22Rv1 (cell line): ENCODE measurements around the gene CNTN1.

Experiments
- ZFX ChIP-seq: fragments of 450-650 bp; IDR thresholded peaks from 2 replicates; pipeline ENCODE4 v1.6.1; 2017; ENCODE audit warnings: antibody characterized with exemption, borderline replicate concordance
- TF ChIP-seq, protein P1 (sequence below): fragments of 450-650 bp; IDR thresholded peaks from 2 replicates; pipeline ENCODE4 v1.5.1; 2017; ENCODE audit warnings: mild to moderate bottlenecking

DNA sequence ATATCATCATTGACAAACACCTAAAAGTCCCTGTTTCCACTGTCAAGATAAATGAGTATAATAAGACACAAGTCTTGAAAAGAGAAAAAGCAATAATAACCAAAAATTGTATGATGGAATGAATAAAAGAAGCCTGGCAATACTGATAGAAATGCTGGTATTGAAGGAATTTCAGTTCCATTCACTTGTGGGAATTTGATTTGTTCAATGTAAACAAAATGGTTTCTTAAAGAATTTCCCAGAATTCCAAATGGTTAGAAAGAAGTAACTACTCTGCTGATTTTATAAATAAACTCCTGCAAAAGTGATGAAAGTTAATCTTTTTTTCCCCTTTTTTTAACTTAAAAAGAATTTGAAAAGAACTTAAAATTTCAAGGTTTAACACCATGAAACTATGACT, 366.0 kb downstream of the CNTN1 start:
- TF ChIP-seq, protein P1, sequence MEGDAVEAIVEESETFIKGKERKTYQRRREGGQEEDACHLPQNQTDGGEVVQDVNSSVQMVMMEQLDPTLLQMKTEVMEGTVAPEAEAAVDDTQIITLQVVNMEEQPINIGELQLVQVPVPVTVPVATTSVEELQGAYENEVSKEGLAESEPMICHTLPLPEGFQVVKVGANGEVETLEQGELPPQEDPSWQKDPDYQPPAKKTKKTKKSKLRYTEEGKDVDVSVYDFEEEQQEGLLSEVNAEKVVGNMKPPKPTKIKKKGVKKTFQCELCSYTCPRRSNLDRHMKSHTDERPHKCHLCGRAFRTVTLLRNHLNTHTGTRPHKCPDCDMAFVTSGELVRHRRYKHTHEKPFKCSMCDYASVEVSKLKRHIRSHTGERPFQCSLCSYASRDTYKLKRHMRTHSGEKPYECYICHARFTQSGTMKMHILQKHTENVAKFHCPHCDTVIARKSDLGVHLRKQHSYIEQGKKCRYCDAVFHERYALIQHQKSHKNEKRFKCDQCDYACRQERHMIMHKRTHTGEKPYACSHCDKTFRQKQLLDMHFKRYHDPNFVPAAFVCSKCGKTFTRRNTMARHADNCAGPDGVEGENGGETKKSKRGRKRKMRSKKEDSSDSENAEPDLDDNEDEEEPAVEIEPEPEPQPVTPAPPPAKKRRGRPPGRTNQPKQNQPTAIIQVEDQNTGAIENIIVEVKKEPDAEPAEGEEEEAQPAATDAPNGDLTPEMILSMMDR: no peak
- TF ChIP-seq ZFX: no peak
